GM20431 (cell line): ENCODE data around the gene OGFOD2.

ENCODE experiments used
- in situ Hi-C: fragments of 300-500 bp; cut with MseI, MboI; formaldehyde crosslinking; loops from one replicate; pipeline ENCODE4 v1.15.0; 2020; ENCODE audit warnings: low sequenced_read_pairs; ENCODE audit not compliant: unreplicated experiment

OGFOD2 gene

GRCh38 chr12:122969676-122970075 lies 5.4 kb upstream of the OGFOD2 start:
- in situ Hi-C loops = loop anchor here (25.0 kb wide), 1 partner anchor 182 kb away; no protein-coding TSS in a partner anchor

DNA sequence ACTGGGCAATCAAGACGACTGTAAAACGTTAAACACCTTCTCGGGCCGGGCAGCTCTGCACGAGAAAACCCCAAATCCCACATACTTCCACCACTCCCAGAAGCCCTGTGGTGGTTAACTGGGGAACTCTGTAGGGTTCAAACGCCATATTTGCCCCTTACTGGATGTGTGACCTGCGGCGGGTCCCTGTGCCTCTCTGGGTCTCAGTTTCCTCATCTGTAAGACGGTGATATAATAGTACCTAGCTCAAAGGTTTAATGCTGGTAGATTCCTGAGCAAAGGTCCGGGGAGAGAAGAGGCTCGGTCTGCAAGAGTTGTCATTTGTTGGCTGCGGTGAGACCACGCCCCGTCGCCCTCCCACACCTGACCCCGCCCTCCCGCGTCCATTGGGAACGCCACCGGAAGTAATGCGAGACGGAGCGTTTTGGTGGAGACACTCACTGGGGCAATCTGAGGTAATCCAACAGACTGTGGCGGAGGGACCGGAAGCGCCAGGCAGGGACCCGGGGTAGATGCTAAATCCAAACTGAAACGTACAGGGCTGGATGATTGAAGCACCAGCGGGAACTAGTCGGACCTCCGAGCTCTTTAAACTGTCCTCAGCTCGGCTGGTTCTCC lies 661 bp upstream of the OGFOD2 start:
- in situ Hi-C loops = loop anchor here (25.0 kb wide), 1 partner anchor 187 kb away; no protein-coding TSS in a partner anchor

DNA sequence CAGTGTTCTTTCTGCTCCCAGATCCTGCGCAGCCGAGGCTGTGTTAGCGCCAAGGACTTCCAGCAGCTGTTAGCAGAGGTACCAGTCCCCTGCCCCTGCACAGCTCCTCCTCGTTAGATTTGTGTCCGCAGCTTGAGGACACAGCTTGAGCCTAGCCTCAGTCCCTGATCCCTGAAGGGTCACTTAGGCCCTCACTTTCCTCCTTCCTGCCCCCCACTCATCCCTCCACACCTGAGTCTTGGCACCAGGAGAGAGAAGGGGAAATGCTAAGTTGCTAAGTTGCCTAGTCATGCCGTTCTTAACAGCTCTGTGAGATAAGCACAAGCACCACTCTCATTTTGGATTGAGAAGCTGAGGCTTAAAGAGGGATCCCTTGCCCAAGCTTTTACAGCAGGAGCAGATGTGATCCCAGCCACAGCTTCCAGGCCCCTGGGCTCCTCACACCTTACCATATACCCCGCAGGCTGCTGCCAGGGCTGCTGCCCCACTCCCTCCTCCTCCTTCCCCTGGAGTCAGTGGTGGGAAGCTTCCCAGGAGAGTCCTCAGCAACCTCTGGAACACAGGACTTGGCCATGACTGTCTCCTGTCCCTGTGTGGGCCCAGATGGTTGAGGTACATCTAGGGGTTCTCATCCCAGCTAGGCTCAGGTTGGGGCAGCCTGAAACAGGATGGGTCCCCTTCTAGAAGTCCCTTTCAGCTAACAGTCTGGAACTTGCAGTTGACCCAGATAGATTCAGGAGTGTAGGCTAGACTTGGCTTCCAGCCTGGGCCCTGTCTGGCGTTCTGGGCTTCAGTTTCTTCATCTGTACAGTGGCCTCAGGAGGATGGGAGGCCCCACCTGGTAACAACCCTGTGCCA lies 975 bp downstream of the OGFOD2 start:
- in situ Hi-C loops = no loop called here

GRCh38 chr12:122976648-122976975 lies 1.6 kb downstream of the OGFOD2 start:
- in situ Hi-C loops = no loop called here

DNA sequence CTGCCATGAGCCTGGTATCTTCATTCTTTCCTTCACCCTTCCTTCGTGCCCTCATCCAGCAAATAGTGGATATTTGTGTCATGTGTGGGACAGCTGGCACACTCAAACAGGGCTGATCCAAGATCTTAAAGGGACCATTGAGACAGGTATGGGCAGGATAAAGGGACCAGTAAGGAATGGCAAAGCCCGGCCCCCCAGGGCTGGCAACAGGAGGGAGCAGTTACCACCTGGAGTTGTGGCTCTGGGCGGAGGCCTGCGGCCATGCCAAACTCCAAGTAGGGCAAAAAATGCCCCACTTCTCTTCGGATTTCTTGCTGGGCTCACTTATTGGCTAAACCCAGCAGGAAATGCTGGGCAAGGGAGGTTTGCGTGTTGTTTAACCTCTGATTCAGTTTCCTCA lies 2.1 kb downstream of the OGFOD2 start:
- in situ Hi-C loops = no loop called here

- in situ Hi-C loops = no loop called here
Observed at GRCh38 chr12:122977655-122978392, 2.8 kb downstream of the OGFOD2 start.

DNA sequence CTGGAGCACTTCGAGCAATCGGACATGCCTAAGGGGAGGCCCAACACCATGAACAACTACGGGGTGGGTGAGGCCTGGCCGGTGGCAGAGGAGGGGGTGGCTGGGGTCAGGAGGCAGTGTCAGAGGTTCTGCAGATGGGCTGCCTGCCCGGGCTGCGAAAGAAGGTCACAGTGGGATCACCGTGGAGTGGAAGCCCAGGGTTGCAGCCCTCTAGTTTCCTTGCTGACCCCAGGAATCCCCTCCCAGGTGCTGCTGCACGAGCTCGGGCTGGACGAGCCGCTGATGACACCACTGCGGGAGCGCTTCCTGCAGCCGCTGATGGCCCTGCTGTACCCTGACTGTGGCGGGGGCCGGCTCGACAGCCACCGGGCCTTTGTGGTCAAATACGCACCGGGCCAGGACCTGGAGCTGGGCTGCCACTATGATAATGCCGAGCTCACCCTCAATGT lies 3.5 kb downstream of the OGFOD2 start:
- in situ Hi-C loops = no loop called here

GRCh38 chr12:122979001-122979907 lies 4.2 kb downstream of the OGFOD2 start:
- in situ Hi-C loops = no loop called here

GRCh38 chr12:122979908-122980182 lies 4.8 kb downstream of the OGFOD2 start:
- in situ Hi-C loops = no loop called here

- in situ Hi-C loops = no loop called here
Observed at GRCh38 chr12:122980183-122981035, 5.4 kb downstream of the OGFOD2 start, which contains the start of gene ARL6IP4. Gene ARL6IP4, plus strand, starts transcription at chr12:122980681. Its CDS starts 459 bp downstream, at chr12:122981140.

DNA sequence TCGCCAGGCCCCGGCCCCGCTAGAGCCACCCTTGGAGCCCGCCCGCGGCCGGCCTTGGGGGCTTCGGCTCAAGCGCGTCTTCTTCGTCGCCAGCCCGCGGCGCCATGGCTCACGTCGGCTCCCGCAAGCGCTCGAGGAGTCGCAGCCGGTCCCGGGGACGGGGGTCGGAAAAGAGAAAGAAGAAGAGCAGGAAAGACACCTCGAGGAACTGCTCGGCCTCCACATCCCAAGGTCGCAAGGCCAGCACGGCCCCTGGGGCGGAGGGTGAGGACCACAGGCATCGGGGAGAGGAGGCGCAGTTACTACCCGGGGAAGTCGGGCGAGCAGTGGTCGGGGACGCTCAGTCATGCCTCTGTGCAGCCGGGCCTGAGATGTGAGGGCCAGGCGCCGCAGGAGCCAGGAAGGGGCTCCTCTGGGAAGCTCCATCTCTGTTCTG lies 6.0 kb downstream of the OGFOD2 start:
- in situ Hi-C loops = no loop called here

- in situ Hi-C loops = no loop called here
Observed at GRCh38 chr12:122981587-122982476, 6.8 kb downstream of the OGFOD2 start.

GRCh38 chr12:122982477-122982815 lies 7.4 kb downstream of the OGFOD2 start:
- in situ Hi-C loops = no loop called here

GRCh38 chr12:122982963-122983788 lies 8.1 kb downstream of the OGFOD2 start:
- in situ Hi-C loops = no loop called here

DNA sequence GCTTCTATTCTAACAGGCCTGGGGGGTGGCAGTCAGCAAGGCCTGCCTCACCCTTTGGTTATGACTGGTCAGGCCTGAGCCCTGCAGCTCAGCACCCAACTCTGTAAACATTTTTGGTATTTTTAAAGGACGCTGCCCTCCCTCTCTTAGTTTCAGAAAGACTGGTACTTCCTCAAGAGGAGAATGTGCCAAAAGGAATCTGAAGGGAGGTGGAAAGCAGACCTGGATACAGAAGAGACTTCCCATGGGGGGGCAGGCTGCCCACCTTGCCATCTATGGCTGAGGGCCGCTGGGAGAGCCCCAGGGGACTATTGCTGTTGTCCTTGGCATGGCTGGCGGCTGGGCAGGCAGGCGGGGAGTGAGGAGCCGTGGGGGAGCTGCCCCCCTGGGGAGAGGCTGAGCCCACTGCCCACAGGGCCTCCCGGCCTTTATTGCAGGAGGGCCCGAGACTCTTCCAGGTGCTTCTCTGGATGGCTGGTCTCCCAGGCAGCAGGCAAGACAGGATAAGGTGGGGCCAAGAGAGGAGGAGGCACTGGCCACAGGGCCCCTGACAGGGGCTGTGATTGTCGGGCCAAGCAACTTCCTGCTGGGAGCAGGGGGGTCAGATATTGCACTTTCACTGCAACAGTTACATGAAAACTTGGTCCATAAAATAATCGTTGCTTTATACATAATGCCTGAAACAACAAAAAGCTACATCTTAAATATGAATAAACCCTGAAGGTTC lies 8.9 kb downstream of the OGFOD2 start:
- in situ Hi-C loops = no loop called here

- in situ Hi-C loops = no loop called here
Observed at GRCh38 chr12:122984612-122985337, 9.7 kb downstream of the OGFOD2 start.
